Glomerular endothelial cell (primary cell): ENCODE measurements around the gene WDR26. TPM values are rescaled to one million over a fixed set of nuclear protein-coding genes. Genes with fewer than 3 reads are reported as not detected.
"Not testable (repeated sequence)": the region's sequence is repeated elsewhere in the genome, so short reads cannot be mapped to it uniquely, and the experiment has no call there.

Experiments used
- DNase-seq: peaks from one replicate; pipeline ENCODE4 v3.0.0-alpha.2; 2011; ENCODE audit warnings: low read depth, low spot score; ENCODE audit errors: extremely low read depth
- total RNA-seq: library from RNA; depleted of rRNA; stranded (reverse); fragments of >200 nt; gene quantifications from 2 replicates; pipeline ENCODE4 v1.2.3, GENCODE V29; 2015

WDR26 gene
- total RNA-seq, 1 donor from 2014 or later, result 88.5 TPM

DNA sequence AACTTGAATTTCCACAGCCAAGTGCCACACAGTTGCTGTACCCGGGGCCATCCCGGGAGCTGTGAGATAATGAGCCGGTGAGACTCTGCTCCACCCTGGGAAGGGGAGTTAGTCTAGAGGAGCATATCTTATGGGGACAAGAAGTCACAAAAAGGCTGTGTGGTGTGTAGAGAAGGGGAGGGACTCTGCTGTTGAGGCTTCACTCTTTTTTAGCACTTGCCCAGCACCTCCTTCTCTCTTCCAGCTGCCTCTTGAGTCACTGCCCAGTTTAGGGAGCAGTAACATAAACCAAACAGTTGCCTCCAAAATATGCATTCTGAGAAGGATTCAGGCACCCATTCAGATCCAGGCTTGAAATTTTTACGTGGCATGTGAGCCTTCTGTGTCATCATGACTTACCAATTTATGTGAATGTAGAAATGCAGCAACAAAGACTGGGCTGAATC, 744 bp upstream of the WDR26 start:
- DNase-seq, result no peak

DNA sequence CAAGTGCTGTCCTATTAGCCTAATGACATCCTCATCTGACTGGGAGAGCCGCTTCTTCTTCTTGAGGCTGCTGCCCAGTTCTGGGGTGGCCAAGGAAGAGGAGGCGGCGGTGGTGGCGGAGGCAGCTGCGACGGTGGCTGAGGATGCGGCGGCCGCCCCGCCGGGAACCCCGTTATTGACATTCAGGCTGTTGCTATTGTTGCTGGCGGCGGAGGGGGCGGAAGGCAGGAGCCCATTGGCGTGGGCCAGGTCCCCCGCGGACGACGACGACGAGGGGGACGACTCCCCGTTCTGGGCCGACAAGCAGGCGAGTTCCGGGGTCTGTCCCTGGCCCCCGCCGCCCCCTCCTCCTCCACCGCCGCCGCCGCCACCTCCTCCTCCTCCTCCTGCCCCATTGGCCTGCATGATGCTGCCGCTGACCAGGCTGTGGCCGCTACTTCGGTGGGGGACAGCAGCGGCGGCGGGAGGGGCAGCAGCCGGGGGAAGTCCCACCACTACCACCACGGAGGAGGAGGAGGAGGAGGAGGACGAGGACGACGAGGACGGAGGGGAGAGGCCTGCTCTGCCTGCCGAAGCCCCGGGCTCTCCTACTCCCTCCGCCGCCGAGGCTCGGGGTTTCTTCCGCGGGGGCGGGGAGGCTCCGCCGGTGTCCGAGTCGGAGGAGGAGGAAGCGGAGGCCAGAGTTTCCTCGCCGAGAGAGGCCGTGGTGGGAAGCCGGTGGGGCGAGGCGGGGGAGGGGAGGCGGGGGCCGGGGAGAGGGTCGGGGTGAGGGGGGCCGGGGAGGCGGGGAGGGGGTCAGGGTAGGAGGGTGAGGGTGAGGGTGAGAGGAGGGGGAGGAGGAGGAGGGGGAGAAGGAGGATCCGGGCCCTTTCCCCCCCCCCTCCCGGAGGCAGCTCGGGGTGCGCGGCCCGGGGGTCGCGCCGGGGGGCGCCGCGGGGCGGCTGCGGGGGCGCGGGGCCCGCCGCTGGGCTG, 610 bp downstream of the WDR26 start:
- no peak for DNase-seq

DNA sequence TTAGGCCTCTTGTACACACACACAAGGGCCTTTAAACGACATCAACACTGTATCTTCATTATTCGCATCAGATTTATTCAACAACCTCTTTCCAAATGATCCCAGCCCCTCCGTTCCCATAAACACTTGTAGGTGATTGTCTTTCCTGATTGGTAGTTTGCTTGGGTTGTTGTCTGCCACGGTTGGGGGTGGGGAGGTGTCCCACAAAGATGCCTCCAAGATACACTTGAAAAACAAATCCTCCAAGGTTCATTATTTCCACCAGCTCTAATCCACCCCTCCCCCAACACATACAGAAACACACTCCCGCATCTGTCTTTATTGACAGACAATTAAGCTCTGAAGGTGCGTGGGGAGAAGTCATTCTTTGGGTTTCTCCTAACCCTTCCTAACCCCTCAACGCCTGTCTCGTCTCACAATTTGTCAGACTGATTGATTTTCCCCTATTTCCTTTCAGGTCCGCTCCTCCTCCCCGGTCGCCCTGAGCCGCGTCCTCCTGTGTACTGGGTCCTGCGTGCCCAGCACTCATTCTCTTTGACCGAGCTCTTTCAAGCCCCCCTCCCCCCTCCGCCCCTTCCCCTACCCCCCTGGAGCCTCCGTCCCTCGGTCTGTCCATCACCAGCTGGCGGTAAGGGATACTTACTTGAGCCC, 1.4 kb downstream of the WDR26 start:
- no peak for DNase-seq

DNA sequence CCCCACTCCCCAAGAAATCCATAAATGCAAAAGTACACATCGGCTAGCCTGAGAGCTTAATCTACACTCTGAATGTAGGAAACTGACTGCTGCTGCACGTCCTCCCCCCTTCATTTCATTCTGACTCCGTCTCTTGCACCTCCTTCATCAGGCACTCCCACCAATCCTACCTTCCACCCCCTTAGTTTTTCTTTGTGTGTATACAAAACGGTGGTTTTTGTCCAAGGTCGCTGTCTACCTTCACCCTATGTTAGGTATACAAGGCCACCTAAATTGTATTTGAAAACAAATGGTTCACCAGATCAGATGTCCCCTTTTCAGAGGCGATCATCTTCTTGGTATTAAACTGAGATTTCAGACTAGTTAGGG, 1.9 kb downstream of the WDR26 start:
- DNase-seq, result no peak

DNA sequence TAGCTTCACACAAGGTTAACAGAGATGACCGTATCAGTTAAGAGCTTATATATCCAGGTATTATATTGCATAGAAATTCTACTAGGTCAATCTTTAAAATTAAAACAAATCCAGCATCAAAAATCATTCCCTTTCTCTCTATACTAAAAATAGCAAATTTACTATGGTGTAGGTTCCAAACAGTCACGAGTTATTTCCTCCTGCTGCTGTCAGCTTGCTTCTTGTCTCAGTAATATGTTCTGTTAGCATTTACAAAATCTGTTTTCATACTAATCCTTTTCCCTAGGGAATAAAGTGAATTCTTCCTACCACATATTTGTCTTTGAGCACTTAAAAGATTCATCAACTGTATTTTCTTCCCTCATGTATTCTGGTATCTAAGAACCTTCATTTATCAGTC, 2.5 kb downstream of the WDR26 start:
- no peak for DNase-seq

DNA sequence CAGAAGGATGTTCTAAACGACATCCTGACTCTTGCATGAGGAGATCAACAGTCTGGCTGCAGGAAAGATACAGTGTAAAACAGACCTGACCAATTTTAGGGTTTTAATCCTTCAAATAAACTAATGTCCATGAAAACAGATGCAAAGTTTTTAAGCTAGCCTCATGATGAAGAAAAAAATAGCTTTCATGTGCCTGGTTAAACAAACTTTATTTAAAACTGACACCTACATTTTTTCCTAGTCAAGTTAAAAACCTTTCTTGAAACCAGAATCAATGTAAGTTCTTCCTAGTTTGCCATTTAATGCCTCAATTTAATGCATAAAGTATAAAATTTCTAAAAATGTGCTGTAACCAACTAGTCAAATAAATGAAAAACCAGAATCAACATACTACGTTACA, 2.9 kb downstream of the WDR26 start:
- DNase-seq, result no peak

DNA sequence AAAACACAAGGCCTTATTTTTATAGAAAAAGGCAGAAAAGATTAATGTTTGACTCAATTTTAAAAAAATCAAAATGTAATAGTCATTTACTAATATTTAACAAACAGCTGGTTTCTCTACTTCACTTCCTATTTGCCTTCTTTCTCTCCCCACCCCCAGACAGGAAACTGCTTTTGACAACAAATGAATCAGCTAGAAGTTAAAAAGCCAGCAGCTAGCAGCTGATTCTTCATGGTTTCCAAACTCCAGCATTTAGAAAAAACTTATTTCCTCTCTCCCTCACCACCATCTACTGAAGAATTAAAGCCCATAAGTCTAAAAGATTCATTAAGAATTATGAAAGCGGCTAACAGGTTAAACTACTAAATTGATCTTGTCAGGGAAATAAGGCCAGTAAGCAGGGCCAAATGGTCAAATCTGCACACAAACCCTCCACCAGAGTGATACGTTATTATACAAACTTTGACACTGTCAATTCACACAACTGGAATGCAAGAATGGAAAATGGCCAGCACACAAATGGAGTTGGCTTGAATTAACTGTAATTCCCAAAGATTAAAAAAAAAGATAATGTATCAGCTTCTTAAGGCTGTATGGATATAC, 4.0 kb downstream of the WDR26 start:
- DNase-seq, result no peak

DNA sequence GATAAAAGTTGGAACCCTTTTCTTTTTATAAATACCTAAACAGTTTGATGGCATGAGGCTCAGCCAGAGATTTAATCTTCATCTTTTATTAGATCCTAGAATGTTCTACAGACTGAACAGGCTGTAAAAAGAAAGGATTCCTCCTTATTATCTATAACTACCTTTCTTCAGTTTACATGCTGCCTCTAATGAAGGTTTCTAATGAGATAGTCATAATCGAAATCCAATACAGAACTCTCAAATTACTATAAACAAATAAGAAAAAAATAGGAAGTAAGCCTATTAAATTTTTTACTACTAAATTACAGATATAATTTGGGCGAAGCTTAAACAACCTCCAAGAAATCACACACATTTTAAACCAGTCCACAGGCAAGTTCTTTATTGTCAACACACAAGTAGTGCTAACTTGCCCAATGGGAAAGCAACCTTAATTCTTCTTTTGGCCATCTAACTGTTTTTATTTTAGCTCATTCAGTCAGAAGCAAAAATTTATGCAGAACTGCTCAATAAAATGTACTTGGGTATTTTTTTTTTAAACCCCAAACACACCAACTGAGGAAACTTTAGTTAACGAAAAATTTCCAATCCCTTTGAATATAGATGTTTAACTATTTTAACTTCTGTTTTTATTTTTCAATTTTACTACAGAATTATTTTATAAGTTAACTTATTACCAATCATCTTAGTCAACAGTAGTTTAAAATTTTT, 4.8 kb downstream of the WDR26 start:
- no peak for DNase-seq

DNA sequence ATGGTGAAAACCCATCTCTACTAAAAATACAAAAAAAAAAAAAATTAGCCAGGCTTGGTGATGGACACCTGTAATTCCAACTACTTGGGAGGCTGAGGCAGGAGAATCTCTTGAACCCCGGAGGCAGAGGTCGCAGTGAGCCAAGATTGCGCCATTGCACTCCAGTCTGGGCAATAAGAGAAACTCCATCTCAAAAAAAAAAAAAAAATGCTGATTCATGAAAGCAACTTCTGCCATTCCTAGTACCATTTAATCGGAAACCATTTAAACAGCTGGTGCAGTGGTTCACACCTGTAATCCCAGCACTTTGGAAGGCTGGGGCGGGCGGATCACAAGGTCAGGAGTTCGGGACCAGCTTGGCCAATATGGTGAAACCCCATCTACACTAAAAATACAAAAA, 5.9 kb downstream of the WDR26 start:
- DNase-seq, result not testable (repeated sequence)

DNA sequence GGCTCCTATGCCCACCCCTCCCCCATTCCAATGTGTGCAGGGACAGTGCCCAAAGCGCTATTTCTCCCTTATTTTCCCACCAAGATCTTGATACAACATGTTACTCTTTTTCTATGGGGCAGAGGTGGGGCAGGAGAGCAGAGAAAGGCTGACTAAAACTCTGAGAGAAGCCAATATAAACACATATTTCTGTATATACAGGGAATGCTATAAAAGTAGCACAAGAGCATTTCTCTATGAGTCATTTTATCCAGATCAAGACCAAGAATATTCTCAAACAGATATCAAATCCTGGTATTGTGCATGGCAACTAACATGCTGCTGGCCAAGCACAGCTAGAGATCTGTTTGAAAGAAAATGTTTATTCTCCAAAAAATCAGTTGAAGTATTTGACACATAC, 7.3 kb downstream of the WDR26 start:
- no peak for DNase-seq

DNA sequence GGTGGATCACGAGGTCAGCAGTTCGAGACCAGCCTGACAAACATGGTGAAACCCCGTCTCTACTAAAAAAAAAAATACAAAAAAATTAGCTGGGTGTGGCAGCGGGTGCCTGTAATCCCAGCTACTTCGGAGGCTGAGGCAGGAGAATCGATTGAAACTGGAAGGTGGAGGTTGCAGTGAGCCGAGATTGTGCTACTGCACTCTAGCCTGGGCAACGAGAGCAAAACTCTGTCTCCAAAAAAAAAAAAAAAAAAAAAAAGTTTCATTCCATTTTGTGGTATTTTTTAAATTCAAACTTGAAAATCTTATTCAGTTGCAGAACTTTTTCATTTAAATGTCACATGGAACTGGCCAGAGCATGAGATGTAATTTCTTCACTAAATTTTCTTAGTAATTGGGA, 7.7 kb downstream of the WDR26 start:
- DNase-seq, result not testable (repeated sequence)

DNA sequence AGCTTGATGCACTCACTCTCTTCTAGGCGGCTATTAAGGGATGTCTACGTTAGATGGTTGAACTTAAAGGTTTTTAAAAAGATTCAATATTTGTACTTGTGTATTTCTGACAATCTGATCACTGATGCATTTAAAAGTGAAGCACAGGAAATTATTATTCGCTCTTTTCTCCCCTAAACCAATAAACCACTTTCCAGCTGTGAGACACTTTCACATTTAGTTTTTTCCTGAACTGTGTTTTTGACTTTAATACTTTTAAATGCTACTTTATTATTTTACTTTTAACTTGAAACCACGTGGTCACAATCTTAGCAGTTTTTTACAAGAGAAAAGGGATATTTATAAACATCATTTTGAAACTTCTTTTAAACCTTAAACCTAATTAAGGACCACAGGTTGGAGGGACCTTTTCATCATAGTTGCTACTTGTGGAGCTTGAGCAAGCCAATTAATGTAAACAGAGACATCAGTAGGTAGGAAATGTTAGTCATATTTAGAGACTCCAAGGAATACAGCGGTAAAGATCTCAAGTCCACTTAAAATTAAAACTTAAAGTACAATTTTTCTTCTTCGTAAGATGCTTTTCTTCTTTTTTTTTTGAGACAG, 9.2 kb downstream of the WDR26 start:
- no peak for DNase-seq

DNA sequence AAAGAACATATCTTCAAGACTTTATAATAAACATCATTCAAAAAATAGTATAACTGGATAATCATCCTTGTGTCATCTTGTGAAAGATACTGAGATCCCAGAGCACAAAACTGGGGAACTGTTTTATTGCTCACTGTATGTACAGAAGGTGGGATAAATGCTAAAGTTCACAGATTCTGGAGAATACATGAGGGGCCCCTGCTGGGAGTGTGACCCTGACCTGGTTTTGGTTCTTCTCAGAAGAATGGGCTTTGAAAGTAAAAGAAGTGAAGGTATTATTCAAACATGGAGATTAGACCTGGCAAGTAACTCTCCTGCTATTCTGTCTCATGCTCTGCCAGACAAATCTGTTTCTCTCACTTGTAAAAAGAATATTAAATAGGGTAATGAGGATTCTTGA, 14.5 kb downstream of the WDR26 start:
- no peak for DNase-seq

DNA sequence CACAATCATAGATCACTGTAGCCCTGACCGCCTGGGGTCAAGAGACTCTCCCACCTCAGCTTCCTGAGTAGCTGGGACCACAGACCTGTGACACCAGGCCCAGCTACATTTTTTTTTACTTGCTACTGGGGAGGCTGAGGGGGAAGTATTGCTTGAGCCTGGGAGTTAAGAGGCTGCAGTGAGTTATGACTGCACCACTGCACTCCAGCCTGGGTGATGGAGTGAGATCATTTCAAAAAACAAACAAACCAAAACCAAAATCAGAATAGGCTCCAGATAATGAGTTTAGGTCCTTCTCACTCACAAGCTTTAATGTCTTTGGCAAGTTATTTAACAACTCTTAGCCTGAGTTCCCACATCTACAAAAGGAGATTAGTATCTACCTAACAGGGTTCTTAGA, 22.8 kb downstream of the WDR26 start:
- DNase-seq, result no peak

DNA sequence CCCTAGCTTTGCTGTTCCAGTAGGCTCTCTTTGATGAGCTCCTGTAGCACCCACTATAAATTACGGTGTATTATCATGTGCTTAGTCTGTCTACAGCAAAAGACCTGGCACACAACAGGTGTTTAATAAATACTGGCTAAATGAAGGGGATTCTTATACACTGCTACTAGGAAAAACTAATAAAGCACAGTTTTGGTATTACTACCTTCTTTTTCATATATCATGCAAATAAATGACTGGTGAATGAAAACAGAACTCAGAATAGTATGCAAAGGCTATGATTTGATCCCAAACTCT, 26.4 kb downstream of the WDR26 start:
- no peak for DNase-seq

DNA sequence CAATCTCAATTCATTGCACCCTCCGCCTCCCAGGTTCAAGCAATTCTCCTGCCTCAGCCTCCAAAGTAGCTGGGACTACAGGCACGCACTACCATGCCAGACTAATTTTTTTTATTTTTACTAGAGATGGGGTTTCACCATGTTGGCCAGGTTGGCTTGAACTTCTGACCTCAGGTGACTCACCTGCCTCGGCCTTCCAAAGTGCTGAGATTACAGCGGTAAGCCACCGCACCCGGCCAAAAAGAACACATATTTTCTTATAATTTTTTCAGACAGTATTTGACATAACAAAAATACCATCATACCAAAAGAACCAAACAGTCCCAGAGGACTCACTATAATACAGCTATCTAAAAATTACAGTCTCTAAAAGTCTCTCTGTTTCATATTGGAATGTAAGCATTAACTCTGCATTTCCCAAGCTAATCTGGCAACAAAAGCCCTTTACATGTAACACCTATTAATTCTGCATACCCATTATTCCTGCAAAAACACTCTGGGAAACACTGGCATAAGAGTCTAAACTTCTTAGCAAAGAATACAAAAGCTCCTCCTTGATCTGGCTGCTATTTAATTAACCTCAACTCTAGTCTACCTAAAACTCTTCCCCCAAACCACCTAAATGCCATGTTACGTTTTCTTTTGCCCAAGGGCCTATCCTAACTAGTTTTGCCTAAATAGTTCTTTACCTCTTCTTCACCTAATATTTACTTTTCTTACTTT, 26.9 kb downstream of the WDR26 start:
- DNase-seq, result no peak

DNA sequence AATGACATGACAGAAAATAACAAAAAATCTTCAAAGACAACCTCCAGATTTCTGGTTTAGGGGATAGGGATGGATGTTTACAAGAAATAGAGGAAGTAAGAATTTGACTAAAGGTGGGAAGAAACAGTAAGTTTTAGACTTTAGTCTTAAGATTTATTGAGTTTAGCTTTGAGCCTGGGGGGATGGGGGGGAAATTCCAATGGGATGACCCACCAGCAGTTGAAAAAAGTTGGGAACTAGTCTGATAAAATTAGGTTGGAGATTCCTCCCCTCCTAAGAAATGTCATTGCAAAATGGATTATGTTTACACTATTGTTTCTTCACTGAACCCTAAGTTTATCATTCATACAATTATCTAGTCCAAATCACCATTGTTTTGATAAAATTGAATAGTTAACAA, 28.4 kb downstream of the WDR26 start:
- DNase-seq, result no peak

DNA sequence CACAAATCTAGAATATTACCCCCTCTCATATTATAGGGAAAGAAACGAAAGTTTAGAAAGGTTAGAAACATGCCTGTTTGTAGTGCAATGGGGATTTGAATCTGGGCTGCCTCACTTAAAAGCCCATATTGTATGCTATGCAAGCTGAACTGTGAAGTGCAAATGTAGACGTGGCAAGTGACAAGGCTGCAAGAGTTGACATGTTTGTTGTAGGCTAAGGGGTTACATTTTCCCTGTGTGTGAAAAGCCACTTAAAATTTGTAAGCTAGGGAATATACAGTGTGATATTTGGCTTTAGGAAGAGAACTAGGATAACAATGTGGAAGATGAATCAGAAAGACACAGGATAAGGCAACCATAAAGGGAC, 29.0 kb downstream of the WDR26 start:
- no peak for DNase-seq

DNA sequence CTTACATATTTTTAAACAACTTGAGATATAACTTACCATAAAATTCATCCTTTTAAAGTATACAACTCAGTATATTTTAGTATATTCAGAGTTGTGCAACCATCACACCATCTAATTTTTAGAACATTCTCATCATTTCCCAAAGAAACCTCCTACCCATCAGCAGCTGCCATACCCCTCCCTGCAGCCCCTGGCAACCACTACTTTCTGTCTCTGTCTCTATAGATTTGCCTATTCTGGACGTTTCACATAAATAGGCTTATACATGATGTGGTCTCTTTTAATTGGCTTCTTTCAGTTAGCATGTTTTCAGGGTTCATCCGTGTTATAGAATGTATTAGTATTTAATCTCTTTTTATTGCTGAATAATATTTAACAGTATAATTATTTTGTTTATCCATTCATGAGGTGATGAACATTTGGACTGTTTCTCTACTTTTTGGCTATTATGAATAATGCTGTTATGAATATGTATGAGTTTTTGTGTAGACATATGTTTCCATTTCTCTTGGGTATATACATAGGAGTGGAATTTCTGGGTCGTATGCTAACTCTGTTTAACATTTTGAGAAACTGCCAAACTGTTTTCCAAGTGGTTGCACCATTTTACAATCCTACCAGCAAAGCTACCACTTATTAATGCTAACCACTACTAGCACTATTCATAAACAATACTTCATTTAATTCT, 29.5 kb downstream of the WDR26 start:
- DNase-seq, result no peak
